ENCODE measurements around the gene DHRS11.

The DHRS11 gene

DNA sequence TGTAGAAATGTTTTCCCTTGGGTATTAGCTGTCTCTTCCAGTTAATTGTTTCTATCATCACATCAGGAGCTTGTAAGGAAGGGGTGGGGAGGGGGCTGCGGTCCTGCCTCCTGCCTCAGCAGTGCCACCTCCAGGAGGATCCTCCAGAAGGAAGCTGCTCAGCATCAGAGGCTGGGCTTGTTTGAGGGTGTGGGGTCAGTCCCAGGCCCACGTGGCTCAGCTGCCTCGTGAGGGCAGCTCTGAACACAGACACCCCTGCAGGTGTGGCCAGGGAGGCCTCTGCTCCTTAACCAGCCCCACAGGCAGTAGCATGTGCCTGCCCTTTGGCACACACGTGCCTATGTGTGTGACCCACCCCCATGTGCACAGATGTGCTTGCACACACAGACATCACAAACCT, 56.0 kb downstream of the DHRS11 start:
- Histone ChIP-seq H3K4me3 (IDR thresholded peaks at IDR 0.05; ENCODE audit: insufficient read depth, low read depth, low read length) (no peak overlapping the region), H3K27ac (no peak overlapping the region), H2AFZ (ENCODE audit: low read depth) (no peak overlapping the region), H3K4me1 (ENCODE audit: low read depth, poor library complexity, severe bottlenecking) (no peaks in the 10 kb centered on the region), H3K4me2 (no peak overlapping the region), H3K9ac (no peak overlapping the region), H3K79me2 (ENCODE audit: insufficient read depth, low read depth) (no peaks in the 10 kb centered on the region), H3K36me3 (ENCODE audit: insufficient read depth) (no peaks in the 10 kb centered on the region), H4K20me1 (ENCODE audit: insufficient read depth) (no peaks in the 10 kb centered on the region), H3K27me3 (ENCODE audit: insufficient read depth, low read depth) (no peaks in the 10 kb centered on the region)
- TF ChIP-seq, protein P1, sequence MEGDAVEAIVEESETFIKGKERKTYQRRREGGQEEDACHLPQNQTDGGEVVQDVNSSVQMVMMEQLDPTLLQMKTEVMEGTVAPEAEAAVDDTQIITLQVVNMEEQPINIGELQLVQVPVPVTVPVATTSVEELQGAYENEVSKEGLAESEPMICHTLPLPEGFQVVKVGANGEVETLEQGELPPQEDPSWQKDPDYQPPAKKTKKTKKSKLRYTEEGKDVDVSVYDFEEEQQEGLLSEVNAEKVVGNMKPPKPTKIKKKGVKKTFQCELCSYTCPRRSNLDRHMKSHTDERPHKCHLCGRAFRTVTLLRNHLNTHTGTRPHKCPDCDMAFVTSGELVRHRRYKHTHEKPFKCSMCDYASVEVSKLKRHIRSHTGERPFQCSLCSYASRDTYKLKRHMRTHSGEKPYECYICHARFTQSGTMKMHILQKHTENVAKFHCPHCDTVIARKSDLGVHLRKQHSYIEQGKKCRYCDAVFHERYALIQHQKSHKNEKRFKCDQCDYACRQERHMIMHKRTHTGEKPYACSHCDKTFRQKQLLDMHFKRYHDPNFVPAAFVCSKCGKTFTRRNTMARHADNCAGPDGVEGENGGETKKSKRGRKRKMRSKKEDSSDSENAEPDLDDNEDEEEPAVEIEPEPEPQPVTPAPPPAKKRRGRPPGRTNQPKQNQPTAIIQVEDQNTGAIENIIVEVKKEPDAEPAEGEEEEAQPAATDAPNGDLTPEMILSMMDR (conservative IDR thresholded peaks at IDR 0.05; ENCODE audit: low read depth, low read length), result no peak

DNA sequence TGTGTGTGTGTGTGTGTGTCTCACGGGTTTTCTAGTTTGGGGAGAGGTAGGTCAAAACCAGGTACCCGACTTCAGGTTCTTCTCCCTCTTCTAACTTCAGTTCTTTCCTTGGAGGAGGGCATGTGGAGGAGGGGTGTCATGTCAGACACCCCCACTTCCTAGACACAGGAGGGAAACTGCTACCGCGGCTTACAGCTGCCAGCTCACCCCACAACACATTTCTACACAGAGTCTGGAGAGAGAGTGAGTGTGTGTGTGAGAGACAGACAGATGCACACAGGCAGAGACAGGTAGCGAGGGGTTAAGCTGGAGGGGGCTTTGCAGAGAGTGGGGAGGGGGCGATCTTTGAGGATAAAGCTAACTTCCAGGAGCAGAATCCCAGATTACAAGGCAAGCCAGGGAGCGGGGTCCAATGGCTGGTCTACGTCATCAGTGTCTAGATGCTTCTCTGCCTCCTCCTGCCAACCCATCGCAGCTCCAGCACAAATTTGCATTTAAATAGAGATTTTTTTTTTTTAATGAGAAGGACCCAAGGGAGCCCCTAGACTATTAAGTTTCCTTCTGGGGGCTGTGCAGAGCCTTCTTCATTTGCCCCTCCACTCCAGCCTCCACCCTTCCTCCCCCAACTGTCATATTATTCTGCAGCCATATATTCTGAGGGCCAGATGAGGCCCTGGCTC, 58.6 kb downstream of the DHRS11 start:
- Histone ChIP-seq H3K9ac (no peak overlapping the region), H2AFZ (ENCODE audit: low read depth) (no peak overlapping the region), H3K36me3 (ENCODE audit: insufficient read depth) (no peaks in the 10 kb centered on the region), H3K4me1 (ENCODE audit: low read depth, poor library complexity, severe bottlenecking) (no peaks in the 10 kb centered on the region), H4K20me1 (ENCODE audit: insufficient read depth) (no peaks in the 10 kb centered on the region), H3K27ac (no peak overlapping the region), H3K4me3 (IDR thresholded peaks at IDR 0.05; ENCODE audit: insufficient read depth, low read depth, low read length) (no peak overlapping the region), H3K27me3 (ENCODE audit: insufficient read depth, low read depth) (no peaks in the 10 kb centered on the region), H3K79me2 (ENCODE audit: insufficient read depth, low read depth) (no peaks in the 10 kb centered on the region), H3K4me2 (no peak overlapping the region)
- TF ChIP-seq, protein P1 (conservative IDR thresholded peaks at IDR 0.05; ENCODE audit: low read depth, low read length), result no peak

All from KMS-11 (cell line).